ENCODE results near the gene MSLN. TPM values are rescaled to one million over a fixed set of nuclear protein-coding genes. Genes with fewer than 3 reads are reported as not detected.

MSLN gene
- total and polyA plus RNA-seq, 2 of the 8 experiments (the other 6 are each of a cell fraction or from before 2014, with no cell fraction given): 0.28 to 0.50 TPM

- Histone ChIP-seq H3K79me1 (ENCODE audit: low read depth, low read length) (no peaks in the 10 kb centered on the region), H2BK12ac (ENCODE audit: low read depth, low read length) (no peak overlapping the region), H2AFZ (ENCODE audit: low read length) (no peak overlapping the region), H3K36me3 (ENCODE audit: control insufficient read depth in 2 of 4, insufficient read depth in 4 of 4, low read length in 3 of 4) (no peaks in the 10 kb centered on the region), H4K8ac (ENCODE audit: extremely low read depth, insufficient read depth, low read length) (no peak overlapping the region), H3K56ac (replicated peaks; ENCODE audit: insufficient read length, low read depth, low read length) (no peak overlapping the region), H4K20me1 (replicated peaks in 1 of 2; ENCODE audit: control insufficient read depth in 1 of 2, insufficient read depth in 2 of 2, low read length in 2 of 2) (peaks cover 0 to 4% of the 10 kb centered on the region in 2 experiments), H3K4me2 (ENCODE audit: insufficient read depth in 1 of 2, low read depth in 2 of 2, low read length in 2 of 2) (no peak overlapping the region), H4K91ac (replicated peaks; ENCODE audit: insufficient read length, low read length) (no peak overlapping the region), H4K5ac (ENCODE audit: insufficient read length, low read depth, low read length) (no peak overlapping the region), H3K27me3 (replicated peaks in 1 of 4; ENCODE audit: control insufficient read depth in 3 of 4, extremely low read depth in 1 of 4, insufficient read depth in 3 of 4, low read length in 3 of 4) (peaks cover 0 to 3% (median under 1%) of the 10 kb centered on the region in 4 experiments; a peak in 3 of 7 replicates), H2BK15ac (ENCODE audit: low read length) (no peak overlapping the region), H2BK5ac (ENCODE audit: low read depth, low read length) (no peak overlapping the region), H3K27ac (ENCODE audit: low read depth, low read length) (no peak overlapping the region), H2BK20ac (ENCODE audit: low read length) (no peak overlapping the region), H3K4me1 (replicated peaks in 1 of 4; ENCODE audit: control insufficient read depth in 3 of 4, insufficient read depth in 4 of 4, low read length in 3 of 4) (no peaks in the 10 kb centered on the region), H3K4me3 (ENCODE audit: extremely low read depth in 1 of 4, insufficient read depth in 2 of 4, low read depth in 3 of 4, low read length in 4 of 4) (no peak overlapping the region), H3K18ac (ENCODE audit: extremely low read depth, low read length) (no peak overlapping the region), H3K79me2 (ENCODE audit: control insufficient read depth in 1 of 2, insufficient read depth in 2 of 2, low read length in 2 of 2) (no peaks in the 10 kb centered on the region), H3K23ac (ENCODE audit: insufficient read length) (no peak overlapping the region), H2BK120ac (replicated peaks; ENCODE audit: low read depth, low read length) (no peak overlapping the region), H3K14ac (ENCODE audit: insufficient read length) (no peak overlapping the region), H3K23me2 (ENCODE audit: low read depth, low read length) (no peaks in the 10 kb centered on the region; the same call in 1 of the 2 replicates), H3K4ac (replicated peaks; ENCODE audit: insufficient read length, low read depth, low read length) (no peak overlapping the region), H3K9ac (replicated peaks in 1 of 4; ENCODE audit: extremely low read depth in 1 of 4, low read depth in 3 of 4, low read length in 3 of 4) (no peak overlapping the region), H2AK5ac (ENCODE audit: low read depth, low read length) (no peak overlapping the region), H3K9me3 (ENCODE audit: insufficient read depth in 2 of 2, low read depth in 1 of 2, low read length in 1 of 2) (no peaks in the 10 kb centered on the region)
- ChIA-PET CTCF (ENCODE audit: partially characterized antibody) (interaction anchor here (0.8 to 6.0 kb wide), 5 partner anchors 8 to 64 kb away, joined by 4 to 35 read pairs (median 5); partner anchors contain the start of gene CIAO3), POLR2A (ENCODE audit: partially characterized antibody) (interaction anchor here (0.7 to 2.1 kb wide), 6 partner anchors 8 to 47 kb away, joined by 3 to 7 read pairs (median 4); no protein-coding TSS in a partner anchor)
- FAIRE-seq (no peak), DNase-seq (ENCODE audit: low read depth in 1 of 2, low spot score in 2 of 2) (no peak)
- 82% methylated on average over 9 of the region's 9 CpGs; no CpG with 5 or more reads in 1 of the 2 experiments for WGBS, 2 experiments (ENCODE audit: extremely low coverage in 1 of 2, insufficient coverage in 1 of 2, insufficient read length in 1 of 2, insufficient replicate concordance in 2 of 2, low coverage in 1 of 2, low lambda C conversion rate in 2 of 2, missing lambda C conversion rate in 1 of 2)
- no peak for TF ChIP-seq HDAC6 (IDR thresholded peaks at IDR 0.05; ENCODE audit: low read depth, low read length)
- no peak for TF ChIP-seq USF2 (IDR thresholded peaks at IDR 0.05; ENCODE audit: low read length)
- no peak for TF ChIP-seq RFX5 (IDR thresholded peaks at IDR 0.05; ENCODE audit: borderline replicate concordance, low read depth, low read length)
- TF ChIP-seq FOSL1 (IDR thresholded peaks at IDR 0.05; ENCODE audit: insufficient read depth, low read depth, low read length): no peak
Measured at GRCh38 chr16:776824-777223, 16.3 kb downstream of the MSLN start.
